Measurements from ENCODE around the gene RTN4RL1.

RTN4RL1 gene, protein sequence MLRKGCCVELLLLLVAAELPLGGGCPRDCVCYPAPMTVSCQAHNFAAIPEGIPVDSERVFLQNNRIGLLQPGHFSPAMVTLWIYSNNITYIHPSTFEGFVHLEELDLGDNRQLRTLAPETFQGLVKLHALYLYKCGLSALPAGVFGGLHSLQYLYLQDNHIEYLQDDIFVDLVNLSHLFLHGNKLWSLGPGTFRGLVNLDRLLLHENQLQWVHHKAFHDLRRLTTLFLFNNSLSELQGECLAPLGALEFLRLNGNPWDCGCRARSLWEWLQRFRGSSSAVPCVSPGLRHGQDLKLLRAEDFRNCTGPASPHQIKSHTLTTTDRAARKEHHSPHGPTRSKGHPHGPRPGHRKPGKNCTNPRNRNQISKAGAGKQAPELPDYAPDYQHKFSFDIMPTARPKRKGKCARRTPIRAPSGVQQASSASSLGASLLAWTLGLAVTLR

DNA sequence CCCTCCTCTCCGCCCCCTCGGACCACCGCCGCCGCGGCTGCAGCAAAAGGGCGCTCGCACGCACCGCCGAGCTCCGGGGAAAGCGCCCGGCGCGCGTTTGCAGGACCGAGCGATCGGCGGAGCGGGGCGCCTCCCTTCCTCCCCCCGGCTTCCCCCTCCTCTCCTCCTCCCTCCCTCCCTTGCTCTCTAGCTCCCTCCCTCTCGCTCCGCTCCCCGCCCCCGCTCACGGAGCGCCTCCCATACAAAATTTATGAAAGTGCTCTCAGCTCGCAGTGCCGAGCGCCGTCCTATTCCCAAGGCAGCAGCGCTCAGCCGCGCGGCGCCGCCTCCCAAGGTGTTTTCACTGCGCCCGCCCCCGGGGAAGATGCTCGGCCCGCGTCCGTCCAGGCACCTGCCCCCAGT, at the start of gene RTN4RL1:
RTN4RL1 (minus strand) TSS at position 115 of the 402 bp plus-strand sequence. CDS start 469 bp downstream, outside the sequence.
- peaks cover 43 to 62% of the 10 kb centered on the region in 2 donors for H3K27me3 ChIP-seq (ENCODE audit: control insufficient read depth in 1 of 2, insufficient read depth in 2 of 2, low read length in 2 of 2)
- H3K9me3 ChIP-seq (ENCODE audit: control insufficient read depth in 1 of 2, low read length in 2 of 2), result no peaks in the 10 kb centered on the region
- peak within 1 kb of the TSS in 1 of 2 donors; percentile 25 for H3K9ac ChIP-seq (ENCODE audit: low read depth in 1 of 2, low read length in 2 of 2)
- peak within 1 kb of the TSS; percentile 50 to 64 for H3K4me3 ChIP-seq (ENCODE audit: low read depth in 1 of 2, low read length in 2 of 2)
- H3K27ac ChIP-seq (ENCODE audit: low read depth, low read length), result no peak within 1 kb of the TSS
- peaks cover 13 to 19% of the 10 kb centered on the region in 2 donors for H3K4me1 ChIP-seq (ENCODE audit: control insufficient read depth in 1 of 2, insufficient read depth in 2 of 2, low read length in 2 of 2)
- H3K36me3 ChIP-seq (ENCODE audit: control insufficient read depth in 1 of 2, insufficient read depth in 2 of 2, low read length in 2 of 2), result no peaks in the 10 kb centered on the region

DNA sequence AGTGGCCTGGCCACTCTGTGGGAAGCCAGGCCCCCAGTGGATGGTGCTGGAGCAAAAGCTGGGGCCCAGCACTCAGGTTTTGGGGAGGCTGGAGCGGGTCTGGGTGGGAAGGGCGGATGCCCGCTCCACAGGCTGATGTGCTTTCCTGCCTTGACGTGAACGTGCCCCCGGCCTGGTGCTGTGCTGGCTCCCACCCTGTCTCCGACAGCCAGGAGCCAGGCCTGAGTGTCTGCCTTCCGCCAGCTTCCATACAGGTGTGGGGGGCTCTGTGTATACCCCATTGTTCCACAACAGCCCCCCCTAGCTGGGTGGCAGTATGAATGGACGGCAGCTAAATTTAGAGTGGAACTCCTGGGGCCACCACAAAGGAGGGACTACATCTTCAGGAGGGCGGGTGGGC, 49.8 kb upstream of the RTN4RL1 start:
- H3K9ac ChIP-seq (ENCODE audit: low read depth in 1 of 2, low read length in 2 of 2), result no peak overlapping the region
- no peak overlapping the region for H3K4me3 ChIP-seq (ENCODE audit: low read depth in 1 of 2, low read length in 2 of 2)
- no peaks in the 10 kb centered on the region for H3K27me3 ChIP-seq (ENCODE audit: control insufficient read depth in 1 of 2, insufficient read depth in 2 of 2, low read length in 2 of 2)
- no peaks in the 10 kb centered on the region for H3K9me3 ChIP-seq (ENCODE audit: control insufficient read depth in 1 of 2, low read length in 2 of 2)
- H3K27ac ChIP-seq (ENCODE audit: low read depth, low read length), result peak overlapping the region; percentile 15
- H3K36me3 ChIP-seq (ENCODE audit: control insufficient read depth in 1 of 2, insufficient read depth in 2 of 2, low read length in 2 of 2), result peaks cover 14 to 35% of the 10 kb centered on the region in 2 donors
- peaks cover 27 to 36% of the 10 kb centered on the region in 2 donors for H3K4me1 ChIP-seq (ENCODE audit: control insufficient read depth in 1 of 2, insufficient read depth in 2 of 2, low read length in 2 of 2)

DNA sequence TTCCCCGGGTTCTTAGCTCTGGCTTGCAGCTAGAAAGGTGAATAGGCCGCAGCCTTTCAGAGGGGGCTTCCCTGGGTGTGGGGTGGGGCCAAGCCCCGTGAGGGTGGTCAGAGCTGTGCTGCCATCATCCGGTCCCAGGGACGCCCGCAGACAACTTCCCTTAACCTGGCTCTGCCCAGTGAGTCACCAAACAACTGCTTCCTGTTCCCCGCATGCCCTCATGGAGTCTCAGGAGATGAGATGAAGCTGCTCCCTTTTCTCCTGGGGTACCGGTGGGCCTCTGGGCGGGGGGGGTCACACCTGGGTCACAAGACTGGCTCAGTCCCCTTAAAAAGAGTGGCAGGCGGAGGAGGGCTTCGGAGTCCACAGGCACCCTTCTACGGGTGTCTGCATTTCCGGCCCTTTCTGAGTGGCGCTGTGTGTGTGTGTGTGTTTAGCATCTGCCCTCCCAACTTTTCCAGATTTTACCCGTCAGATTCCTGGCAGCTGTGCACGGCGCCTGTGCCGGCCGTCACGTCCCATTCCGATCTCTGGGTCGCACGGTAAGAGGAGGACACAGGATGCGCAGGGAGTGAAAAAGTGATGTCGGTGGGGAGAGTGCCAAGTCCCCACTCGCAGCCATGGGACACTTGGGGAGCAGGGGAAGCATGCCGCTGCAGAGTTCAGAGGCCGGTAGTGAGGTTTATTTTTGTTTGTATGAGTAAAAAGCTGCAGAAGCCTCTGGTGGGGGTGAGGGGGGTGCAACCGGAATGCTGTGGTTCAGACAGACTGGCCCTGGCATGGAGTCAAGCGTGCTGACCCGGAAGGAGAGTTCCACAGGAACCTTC, 46.5 kb upstream of the RTN4RL1 start:
- Histone ChIP-seq H3K27me3 (ENCODE audit: control insufficient read depth in 1 of 2, insufficient read depth in 2 of 2, low read length in 2 of 2) (no peaks in the 10 kb centered on the region), H3K9ac (ENCODE audit: low read depth in 1 of 2, low read length in 2 of 2) (peak overlapping the region in 1 of 2 donors; percentile 1), H3K4me3 (ENCODE audit: low read depth in 1 of 2, low read length in 2 of 2) (no peak overlapping the region), H3K4me1 (ENCODE audit: control insufficient read depth in 1 of 2, insufficient read depth in 2 of 2, low read length in 2 of 2) (peaks cover 53 to 56% of the 10 kb centered on the region in 2 donors), H3K9me3 (ENCODE audit: control insufficient read depth in 1 of 2, low read length in 2 of 2) (no peaks in the 10 kb centered on the region), H3K36me3 (ENCODE audit: control insufficient read depth in 1 of 2, insufficient read depth in 2 of 2, low read length in 2 of 2) (peaks cover 8 to 30% of the 10 kb centered on the region in 2 donors), H3K27ac (ENCODE audit: low read depth, low read length) (peak overlapping the region; percentile 67)

- Histone ChIP-seq H3K27ac (ENCODE audit: low read depth, low read length) (peak overlapping the region; percentile 67), H3K4me3 (ENCODE audit: low read depth in 1 of 2, low read length in 2 of 2) (no peak overlapping the region), H3K27me3 (ENCODE audit: control insufficient read depth in 1 of 2, insufficient read depth in 2 of 2, low read length in 2 of 2) (no peaks in the 10 kb centered on the region), H3K4me1 (ENCODE audit: control insufficient read depth in 1 of 2, insufficient read depth in 2 of 2, low read length in 2 of 2) (peaks cover 57 to 61% of the 10 kb centered on the region in 2 donors), H3K9ac (ENCODE audit: low read depth in 1 of 2, low read length in 2 of 2) (peak overlapping the region in 1 of 2 donors; percentile 1), H3K36me3 (ENCODE audit: control insufficient read depth in 1 of 2, insufficient read depth in 2 of 2, low read length in 2 of 2) (peaks cover 11 to 35% of the 10 kb centered on the region in 2 donors), H3K9me3 (ENCODE audit: control insufficient read depth in 1 of 2, low read length in 2 of 2) (no peaks in the 10 kb centered on the region)
Measured at GRCh38 chr17:2071024-2071385, 45.9 kb upstream of the RTN4RL1 start.

GRCh38 chr17:2070241-2071023, 45.3 kb upstream of the RTN4RL1 start:
- no peaks in the 10 kb centered on the region for H3K27me3 ChIP-seq (ENCODE audit: control insufficient read depth in 1 of 2, insufficient read depth in 2 of 2, low read length in 2 of 2)
- no peak overlapping the region for H3K4me3 ChIP-seq (ENCODE audit: low read depth in 1 of 2, low read length in 2 of 2)
- H3K9ac ChIP-seq (ENCODE audit: low read depth in 1 of 2, low read length in 2 of 2), result no peak overlapping the region
- no peaks in the 10 kb centered on the region for H3K9me3 ChIP-seq (ENCODE audit: control insufficient read depth in 1 of 2, low read length in 2 of 2)
- H3K27ac ChIP-seq (ENCODE audit: low read depth, low read length), result peak overlapping the region; percentile 67
- H3K4me1 ChIP-seq (ENCODE audit: control insufficient read depth in 1 of 2, insufficient read depth in 2 of 2, low read length in 2 of 2), result peaks cover 60% of the 10 kb centered on the region in 2 donors
- H3K36me3 ChIP-seq (ENCODE audit: control insufficient read depth in 1 of 2, insufficient read depth in 2 of 2, low read length in 2 of 2), result peaks cover 13 to 40% of the 10 kb centered on the region in 2 donors

DNA sequence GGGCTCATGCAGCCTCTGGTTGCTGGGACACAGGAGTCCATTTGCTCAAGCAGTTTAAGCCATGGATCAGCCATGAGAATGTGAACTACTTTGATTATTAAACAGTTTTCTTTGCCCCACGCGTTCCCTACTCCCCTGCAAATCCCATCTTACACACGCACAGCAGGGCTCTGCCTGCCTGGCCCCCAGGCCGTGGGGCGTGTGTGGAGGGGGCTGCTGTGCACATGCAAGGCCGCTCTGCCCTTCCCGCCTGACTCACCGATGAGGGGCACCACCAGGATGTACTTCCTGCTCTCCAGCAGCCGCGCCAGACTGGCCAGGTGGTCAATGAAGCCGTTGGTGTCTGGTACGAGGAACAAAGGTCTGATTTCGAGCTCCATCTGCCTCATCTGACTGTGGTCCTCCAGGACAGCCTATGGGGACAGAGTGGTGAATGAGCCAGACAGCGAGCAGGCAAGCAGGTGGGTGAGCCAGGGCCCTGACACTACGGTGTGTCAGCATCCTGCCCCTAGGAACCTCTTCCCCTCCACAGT, 43.5 kb upstream of the RTN4RL1 start:
- Histone ChIP-seq H3K4me1 (ENCODE audit: control insufficient read depth in 1 of 2, insufficient read depth in 2 of 2, low read length in 2 of 2) (peaks cover 70% of the 10 kb centered on the region in 2 donors), H3K27ac (ENCODE audit: low read depth, low read length) (peak overlapping the region; percentile 76), H3K9ac (ENCODE audit: low read depth in 1 of 2, low read length in 2 of 2) (no peak overlapping the region), H3K9me3 (ENCODE audit: control insufficient read depth in 1 of 2, low read length in 2 of 2) (no peaks in the 10 kb centered on the region), H3K36me3 (ENCODE audit: control insufficient read depth in 1 of 2, insufficient read depth in 2 of 2, low read length in 2 of 2) (peaks cover 13 to 50% of the 10 kb centered on the region in 2 donors), H3K4me3 (ENCODE audit: low read depth in 1 of 2, low read length in 2 of 2) (no peak overlapping the region), H3K27me3 (ENCODE audit: control insufficient read depth in 1 of 2, insufficient read depth in 2 of 2, low read length in 2 of 2) (no peaks in the 10 kb centered on the region)

- Histone ChIP-seq H3K4me3 (ENCODE audit: low read depth in 1 of 2, low read length in 2 of 2) (no peak overlapping the region), H3K4me1 (ENCODE audit: control insufficient read depth in 1 of 2, insufficient read depth in 2 of 2, low read length in 2 of 2) (peaks cover 71% of the 10 kb centered on the region in 2 donors), H3K27ac (ENCODE audit: low read depth, low read length) (peak overlapping the region; percentile 76), H3K9ac (ENCODE audit: low read depth in 1 of 2, low read length in 2 of 2) (peak overlapping the region in 1 of 2 donors; percentile 41), H3K9me3 (ENCODE audit: control insufficient read depth in 1 of 2, low read length in 2 of 2) (no peaks in the 10 kb centered on the region), H3K27me3 (ENCODE audit: control insufficient read depth in 1 of 2, insufficient read depth in 2 of 2, low read length in 2 of 2) (no peaks in the 10 kb centered on the region), H3K36me3 (ENCODE audit: control insufficient read depth in 1 of 2, insufficient read depth in 2 of 2, low read length in 2 of 2) (peaks cover 13 to 50% of the 10 kb centered on the region in 2 donors)
Measured at GRCh38 chr17:2068031-2068518, 42.9 kb upstream of the RTN4RL1 start.

GRCh38 chr17:2067608-2068024, 42.5 kb upstream of the RTN4RL1 start:
- no peaks in the 10 kb centered on the region for H3K27me3 ChIP-seq (ENCODE audit: control insufficient read depth in 1 of 2, insufficient read depth in 2 of 2, low read length in 2 of 2)
- no peak overlapping the region for H3K4me3 ChIP-seq (ENCODE audit: low read depth in 1 of 2, low read length in 2 of 2)
- peak overlapping the region; percentile 76 for H3K27ac ChIP-seq (ENCODE audit: low read depth, low read length)
- H3K36me3 ChIP-seq (ENCODE audit: control insufficient read depth in 1 of 2, insufficient read depth in 2 of 2, low read length in 2 of 2), result peaks cover 13 to 50% of the 10 kb centered on the region in 2 donors
- peaks cover 71 to 76% of the 10 kb centered on the region in 2 donors for H3K4me1 ChIP-seq (ENCODE audit: control insufficient read depth in 1 of 2, insufficient read depth in 2 of 2, low read length in 2 of 2)
- no peaks in the 10 kb centered on the region for H3K9me3 ChIP-seq (ENCODE audit: control insufficient read depth in 1 of 2, low read length in 2 of 2)
- peak overlapping the region in 1 of 2 donors; percentile 41 for H3K9ac ChIP-seq (ENCODE audit: low read depth in 1 of 2, low read length in 2 of 2)

DNA sequence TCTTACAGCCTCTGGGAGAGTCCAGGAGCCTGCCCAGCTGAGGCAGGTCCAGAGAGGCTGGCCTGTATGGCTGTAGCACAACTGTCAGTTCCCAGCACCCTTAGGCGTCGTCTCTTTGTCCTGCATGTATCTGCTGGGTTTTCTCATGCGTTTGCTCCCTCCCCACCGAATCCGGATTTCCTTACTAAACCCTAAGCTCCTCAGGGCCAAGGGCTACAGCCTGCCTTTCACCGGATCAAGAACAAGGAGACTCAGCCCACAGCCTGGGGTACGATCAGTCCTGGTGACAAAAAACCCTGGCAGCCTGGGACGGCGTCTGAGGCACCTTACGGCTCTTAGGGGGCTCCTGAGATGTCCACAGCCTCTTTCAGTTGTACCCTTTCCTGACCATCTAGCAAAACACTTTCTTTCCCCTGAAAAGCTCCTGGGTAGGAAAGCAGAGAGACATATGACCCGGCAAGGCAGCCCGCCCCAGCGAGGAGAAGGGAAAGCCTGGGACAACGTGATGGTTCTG, 42.0 kb upstream of the RTN4RL1 start:
- Histone ChIP-seq H3K36me3 (ENCODE audit: control insufficient read depth in 1 of 2, insufficient read depth in 2 of 2, low read length in 2 of 2) (peaks cover 13 to 47% of the 10 kb centered on the region in 2 donors), H3K27ac (ENCODE audit: low read depth, low read length) (peak overlapping the region; percentile 76), H3K4me1 (ENCODE audit: control insufficient read depth in 1 of 2, insufficient read depth in 2 of 2, low read length in 2 of 2) (peaks cover 66 to 75% of the 10 kb centered on the region in 2 donors), H3K27me3 (ENCODE audit: control insufficient read depth in 1 of 2, insufficient read depth in 2 of 2, low read length in 2 of 2) (no peaks in the 10 kb centered on the region), H3K9me3 (ENCODE audit: control insufficient read depth in 1 of 2, low read length in 2 of 2) (no peaks in the 10 kb centered on the region), H3K4me3 (ENCODE audit: low read depth in 1 of 2, low read length in 2 of 2) (no peak overlapping the region), H3K9ac (ENCODE audit: low read depth in 1 of 2, low read length in 2 of 2) (no peak overlapping the region)
